HG03039 (cell line): Measurements from ENCODE around the gene HAND2.

Source experiments
- ATAC-seq: cut with Tn5 transposase; IDR thresholded peaks from one replicate; pipeline ENCODE4 v1.9.1; 2021; ENCODE audit warnings: mild to moderate bottlenecking, moderate library complexity; ENCODE audit not compliant: unreplicated experiment

HAND2 gene

GRCh38 chr4:173521467-173522159 lies 8.4 kb downstream of the HAND2 start:
- no peak for ATAC-seq

GRCh38 chr4:173520921-173521466 lies 9.0 kb downstream of the HAND2 start:
- no peak for ATAC-seq

GRCh38 chr4:173519111-173520101 lies 10.6 kb downstream of the HAND2 start:
- no peak for ATAC-seq

- ATAC-seq, result no peak
Measured at GRCh38 chr4:173518425-173519102, 11.5 kb downstream of the HAND2 start.

GRCh38 chr4:173517781-173518424 lies 12.1 kb downstream of the HAND2 start:
- no peak for ATAC-seq

- no peak for ATAC-seq
Measured at GRCh38 chr4:173516621-173517524, 13.2 kb downstream of the HAND2 start.

GRCh38 chr4:173515458-173515857 lies 14.6 kb downstream of the HAND2 start:
- no peak for ATAC-seq

GRCh38 chr4:173514641-173515217 lies 15.3 kb downstream of the HAND2 start:
- no peak for ATAC-seq

GRCh38 chr4:173513651-173514050 lies 16.4 kb downstream of the HAND2 start:
- ATAC-seq, result no peak

- ATAC-seq, result no peak
Measured at GRCh38 chr4:173511787-173512361, 18.2 kb downstream of the HAND2 start.

GRCh38 chr4:173509036-173510001 lies 20.7 kb downstream of the HAND2 start:
- no peak for ATAC-seq

GRCh38 chr4:173508386-173509035 lies 21.5 kb downstream of the HAND2 start:
- ATAC-seq, result no peak

- no peak for ATAC-seq
Measured at GRCh38 chr4:173507471-173508385, 22.3 kb downstream of the HAND2 start.

- no peak for ATAC-seq
Measured at GRCh38 chr4:173506597-173507211, 23.3 kb downstream of the HAND2 start.

- peak; percentile 74 for ATAC-seq
Measured at GRCh38 chr4:173505924-173506518, 24.0 kb downstream of the HAND2 start.
